Measurements from ENCODE around the gene ATF7. TPM values are rescaled to one million over a fixed set of nuclear protein-coding genes. Genes with fewer than 3 reads are reported as not detected.
"Not testable (repeated sequence)": the region's sequence is repeated elsewhere in the genome, so short reads cannot be mapped to it uniquely, and the experiment has no call there.

The ATF7 gene
- polyA plus RNA-seq, 3 donors, result 37.9 to 49.9 (median 47.4) TPM

DNA sequence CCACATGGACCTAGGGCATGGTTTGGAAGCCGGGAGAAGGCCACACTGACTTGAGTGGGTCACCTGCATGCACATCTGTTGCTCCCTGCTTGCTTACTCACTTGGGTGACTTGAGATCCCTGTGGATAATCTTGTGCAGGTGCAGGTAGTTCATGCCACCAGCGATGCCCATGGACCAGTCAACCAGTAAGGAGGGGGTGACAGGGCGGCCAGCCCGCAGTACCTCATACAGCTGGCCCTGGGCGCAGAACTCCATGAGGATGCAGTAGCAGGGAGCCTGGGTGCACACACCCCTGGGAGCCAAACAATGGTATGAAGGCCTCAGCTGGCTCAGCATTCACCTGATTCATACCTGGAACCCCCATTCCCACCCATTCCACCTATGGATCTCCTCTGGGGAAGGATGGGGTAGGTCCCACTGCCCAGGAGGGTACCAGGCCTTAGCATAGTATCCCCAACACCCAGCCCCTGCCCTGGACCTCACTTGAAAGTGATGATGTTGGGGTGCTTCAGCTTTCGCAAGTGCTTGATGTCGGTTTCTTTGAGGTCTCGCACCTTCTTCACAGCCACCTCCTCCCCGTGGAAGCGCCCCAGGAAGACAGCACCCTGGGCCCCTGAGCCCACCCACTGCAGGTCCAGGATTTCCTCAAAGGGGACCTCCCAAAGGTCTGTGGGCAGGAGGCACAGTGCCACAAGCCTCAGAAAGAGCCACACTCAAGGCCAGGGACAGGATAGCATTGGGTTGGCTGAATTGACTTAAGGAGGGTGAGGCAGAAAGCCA is 140.0 kb downstream of the ATF7 start:
- DNase-seq, result no peak

DNA sequence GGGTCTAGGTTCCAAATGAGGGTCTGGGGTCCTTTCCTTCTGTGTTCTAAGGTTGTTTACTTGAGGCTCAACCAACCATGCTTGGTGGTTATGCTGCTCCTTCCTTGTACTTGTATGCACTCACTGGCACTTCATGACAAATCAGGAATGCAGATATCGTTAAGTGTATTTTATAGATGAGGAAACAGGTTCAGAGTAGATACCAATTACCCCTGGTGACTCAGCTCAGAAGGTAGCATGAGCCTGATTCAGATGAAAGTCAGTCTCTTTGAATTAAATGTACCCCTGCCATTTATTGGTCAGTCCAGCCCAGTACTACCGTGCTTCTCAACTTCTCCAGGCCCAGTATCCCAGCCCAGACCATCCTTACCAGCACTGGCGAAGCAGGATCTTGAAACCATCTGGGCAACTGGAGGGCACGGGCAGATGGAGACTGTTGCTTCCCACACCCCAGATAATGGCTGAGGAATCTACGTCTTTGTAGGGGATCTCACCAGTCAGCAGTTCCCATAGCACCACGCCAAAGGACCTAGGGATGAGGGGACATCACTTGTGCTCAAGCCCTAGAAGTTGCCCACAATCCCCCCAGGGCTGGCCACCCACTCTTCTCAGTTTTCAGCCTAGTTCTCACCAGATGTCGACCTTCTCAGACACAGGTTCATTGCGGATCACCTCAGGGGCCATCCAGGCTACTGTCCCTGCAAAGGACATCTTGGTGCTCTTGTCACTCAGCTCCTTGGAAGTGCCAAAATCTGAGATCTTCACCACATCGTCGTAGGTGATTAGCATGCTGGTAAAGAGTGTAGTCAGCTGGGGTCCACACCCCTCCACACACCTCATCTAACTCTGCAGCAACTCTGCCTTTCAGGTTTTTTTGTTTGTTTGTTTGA is 141.3 kb downstream of the ATF7 start:
- no peak for DNase-seq

DNA sequence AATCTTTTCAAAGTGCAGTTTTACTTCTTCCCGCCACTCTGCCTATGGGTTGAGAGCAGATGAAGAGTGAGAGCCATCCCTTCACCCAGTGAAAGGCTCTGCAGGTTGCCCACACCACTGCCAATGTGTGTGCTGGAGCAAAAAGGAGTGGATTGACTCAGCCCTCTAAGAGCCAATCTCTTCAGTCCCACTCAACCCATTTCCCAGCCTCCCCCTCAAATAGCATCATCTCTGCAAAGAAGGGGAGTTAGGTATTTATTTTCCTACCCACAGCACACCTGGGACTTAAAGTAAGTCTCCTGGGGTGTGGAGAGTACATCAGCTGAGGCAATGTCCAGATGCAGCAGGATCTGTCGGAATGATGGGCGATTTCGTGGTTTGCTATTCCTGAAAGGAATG is 142.2 kb downstream of the ATF7 start:
- no peak for DNase-seq

DNA sequence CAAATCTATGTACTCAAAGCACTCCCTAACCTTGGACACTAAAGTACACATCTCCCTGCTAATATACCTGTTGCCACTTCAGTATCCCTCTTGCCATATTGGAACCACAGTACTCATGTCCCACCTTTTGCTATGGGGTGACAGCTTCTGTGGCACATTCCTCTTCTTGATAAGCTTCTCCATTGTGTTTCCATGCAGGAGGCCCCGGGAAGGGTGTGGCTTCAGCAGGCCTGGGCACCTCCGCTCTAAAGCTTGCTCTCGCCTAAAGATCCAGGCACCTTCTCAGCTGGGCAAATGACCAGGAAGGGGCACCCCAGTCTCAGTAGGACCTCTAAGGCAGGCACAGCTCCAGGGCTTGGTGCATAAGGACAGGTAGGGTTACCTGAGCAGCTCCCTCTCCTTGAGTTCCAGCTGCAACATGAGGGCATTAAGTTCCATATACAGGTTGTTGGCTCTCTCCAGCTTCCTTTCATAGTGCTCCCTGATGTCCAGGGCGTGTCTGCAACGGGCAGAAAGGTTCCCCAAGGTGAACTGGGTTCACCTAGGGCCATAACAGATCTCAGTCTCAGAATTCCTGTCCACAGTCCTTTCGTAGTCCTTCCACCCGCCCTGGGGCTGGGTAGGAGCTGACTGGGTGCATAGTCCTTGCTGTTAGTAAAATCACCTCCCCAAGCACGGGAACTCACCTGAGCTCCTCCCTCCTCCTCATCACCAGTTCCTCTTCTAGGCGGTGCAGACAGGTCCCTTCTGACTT is 142.8 kb downstream of the ATF7 start:
- no peak for DNase-seq

DNA sequence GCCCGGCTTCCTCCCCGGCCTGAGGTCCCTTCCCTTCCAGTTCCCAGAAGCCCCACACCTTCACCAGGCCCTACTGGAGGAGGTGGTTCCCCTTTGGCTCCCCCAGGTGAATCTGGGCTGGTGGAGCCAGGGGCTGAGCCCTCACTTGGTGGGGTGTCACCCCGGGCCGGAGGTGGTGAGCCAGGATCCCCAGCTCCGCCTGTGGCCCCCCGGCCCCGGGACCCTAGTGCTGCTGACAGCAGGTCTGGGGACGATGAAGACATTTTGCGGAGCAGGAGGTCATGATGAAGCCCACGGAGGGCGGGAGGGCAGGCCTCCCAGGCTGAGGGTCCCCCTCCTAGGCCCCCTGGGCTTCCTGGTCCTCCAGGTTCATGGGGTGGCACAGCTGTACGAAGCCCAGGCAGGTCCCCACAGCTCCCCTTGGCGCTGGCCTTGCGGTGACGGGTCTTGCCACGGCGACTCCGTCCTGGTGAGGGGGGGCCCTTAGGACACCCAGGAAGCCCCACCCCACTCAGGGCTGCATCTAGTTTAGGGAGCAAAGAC is 143.5 kb downstream of the ATF7 start:
- no peak for DNase-seq

DNA sequence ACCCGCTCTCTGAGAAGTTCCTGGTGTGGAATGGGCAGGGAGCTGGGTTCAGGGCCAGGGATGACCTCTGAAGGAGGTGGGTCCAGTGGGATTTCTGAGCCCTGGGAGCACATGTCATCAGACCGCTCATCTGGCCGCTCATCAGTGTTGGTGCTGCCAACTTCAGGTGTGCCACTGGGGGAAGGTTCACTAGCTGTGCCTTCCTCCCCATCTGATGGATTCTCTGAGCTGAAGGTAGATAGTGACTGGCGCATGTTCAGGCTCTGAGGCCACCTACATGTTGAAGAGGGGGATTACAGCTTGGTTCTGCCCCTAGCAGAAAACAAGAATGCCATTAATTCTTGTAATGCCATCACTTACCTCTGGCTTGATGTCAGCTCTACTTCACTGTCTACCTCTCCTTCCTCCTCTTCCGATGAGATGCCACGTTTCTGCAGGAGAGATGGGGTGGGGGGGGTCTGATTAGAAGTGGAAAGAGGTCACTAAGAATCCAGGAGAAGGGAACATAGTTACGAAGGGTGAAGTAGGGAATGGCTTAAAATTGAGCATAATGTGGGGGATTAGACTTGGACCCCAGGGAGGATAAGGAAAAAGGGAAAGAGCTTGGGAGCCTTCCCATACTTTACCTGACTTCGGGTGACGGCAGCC is 144.1 kb downstream of the ATF7 start:
- DNase-seq, result no peak

DNA sequence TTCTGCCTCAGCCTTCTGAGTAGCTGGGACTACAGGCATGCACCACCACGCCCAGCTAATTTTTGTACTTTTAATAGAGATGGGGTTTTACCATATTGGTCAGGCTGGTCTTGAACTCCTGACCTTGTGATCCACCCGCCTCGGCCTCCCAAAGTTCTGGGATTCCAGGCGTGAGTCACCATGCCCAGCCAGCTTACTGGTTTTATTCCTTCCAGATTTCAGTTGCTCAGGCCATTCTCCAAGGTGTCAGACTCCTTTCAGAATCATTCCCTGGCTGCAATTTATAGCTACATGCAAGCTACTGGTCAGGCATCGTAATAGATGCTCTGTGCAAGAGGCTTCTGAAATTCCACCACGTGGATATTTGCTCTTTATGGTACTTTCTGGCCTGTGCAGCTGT is 144.7 kb downstream of the ATF7 start:
- DNase-seq, result not testable (repeated sequence)

DNA sequence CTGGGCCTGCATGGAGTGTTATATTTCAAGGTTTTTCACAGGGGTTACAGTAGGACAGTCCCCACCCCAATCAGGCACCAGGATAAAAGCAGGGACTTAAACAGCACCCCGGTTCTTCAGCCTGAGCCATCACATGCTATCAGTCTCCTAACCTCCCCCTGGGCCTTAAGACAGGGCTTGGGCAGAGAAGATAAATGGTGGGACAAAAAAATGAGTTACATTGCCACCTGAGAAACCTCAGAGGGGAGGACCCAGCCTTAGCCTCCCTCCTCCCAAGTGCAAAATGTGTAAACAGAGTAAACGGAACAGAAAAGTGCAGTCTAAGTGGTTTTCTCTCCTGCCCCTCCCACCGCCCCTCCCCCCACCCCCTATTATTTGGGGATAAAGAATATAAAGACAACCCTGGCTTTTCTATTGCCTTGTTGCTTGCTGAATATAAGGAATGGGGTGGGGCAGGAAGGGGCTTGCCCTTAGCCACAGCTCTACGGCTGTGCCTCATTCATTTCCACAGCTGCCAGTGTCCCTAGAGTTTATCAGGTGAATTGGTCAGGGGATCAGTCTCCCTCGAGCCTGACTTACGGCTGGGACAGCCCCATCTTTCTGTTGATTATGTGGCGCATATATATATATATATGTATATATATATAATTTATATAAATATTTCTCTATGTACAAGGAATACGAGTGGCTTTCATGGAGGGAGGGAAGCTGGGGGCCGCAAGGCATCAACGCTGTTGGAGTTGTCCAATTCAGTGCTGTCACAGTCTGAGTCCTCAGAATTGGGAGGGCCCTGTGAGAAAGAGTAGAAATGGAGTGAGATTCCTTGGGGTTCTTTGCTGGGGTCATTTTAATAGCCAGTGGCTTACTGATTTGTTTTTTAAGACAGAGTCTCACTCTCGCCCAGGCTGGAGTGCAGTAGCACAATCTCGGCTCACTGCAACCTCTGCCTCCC is 145.4 kb downstream of the ATF7 start:
- no peak for DNase-seq

DNA sequence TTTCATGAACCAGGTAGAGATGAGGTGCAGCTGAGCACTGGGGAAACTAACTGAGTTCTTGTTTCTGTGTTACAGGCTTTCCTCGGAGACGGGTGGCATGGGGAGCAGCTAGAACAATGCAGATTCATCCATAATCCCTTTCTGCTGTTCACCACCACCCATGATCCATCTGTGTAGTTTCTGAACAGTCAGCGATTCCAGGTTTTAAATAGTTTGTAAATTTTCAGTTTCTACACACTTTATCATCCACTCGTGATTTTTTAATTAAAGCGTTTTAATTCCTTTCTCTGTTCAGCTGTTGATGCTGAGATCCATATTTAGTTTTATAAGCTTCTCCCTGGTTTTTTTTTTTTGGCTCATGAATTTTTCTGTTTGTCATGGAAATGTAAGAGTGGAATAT is 146.9 kb downstream of the ATF7 start:
- DNase-seq, result no peak

DNA sequence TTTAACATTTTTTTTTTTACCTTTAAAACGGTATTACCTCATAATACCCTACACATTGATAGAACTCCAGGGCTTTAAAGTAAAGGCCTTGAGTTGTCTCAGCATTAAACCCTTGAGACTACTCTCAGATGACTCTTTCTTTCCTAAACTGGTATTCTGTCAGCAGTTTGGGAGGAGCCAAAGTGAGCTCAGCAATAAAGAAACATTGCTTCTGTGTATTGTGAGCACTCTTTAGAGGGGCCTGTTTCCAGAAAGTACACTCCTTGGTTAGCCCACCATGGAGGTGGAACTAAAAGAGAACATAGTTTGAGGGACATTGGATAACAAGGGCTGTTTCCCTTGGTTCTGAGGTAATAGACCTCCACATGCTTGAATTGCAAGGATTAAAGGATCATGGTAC is 147.3 kb downstream of the ATF7 start:
- DNase-seq, result no peak

DNA sequence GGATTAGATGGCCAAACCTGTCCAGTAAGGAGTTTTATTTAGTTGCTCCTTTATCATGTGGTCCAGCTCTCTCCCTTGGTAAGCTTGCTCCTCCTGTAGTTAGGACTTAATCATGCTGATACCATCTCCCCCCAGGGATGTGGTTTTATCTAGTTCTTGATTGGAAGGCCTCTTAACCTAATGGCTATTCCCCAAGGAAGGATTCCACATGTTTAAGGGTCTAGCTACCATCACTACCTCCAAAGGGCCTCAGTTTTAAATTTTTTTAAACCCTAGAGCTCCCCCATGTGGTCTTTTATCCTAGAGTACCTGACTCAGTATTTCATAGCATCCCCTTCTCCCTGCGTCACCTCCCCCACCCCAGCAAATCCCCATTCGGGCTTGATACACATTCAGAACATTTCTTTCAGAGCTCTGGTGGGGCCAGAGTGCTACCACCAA is 149.4 kb downstream of the ATF7 start:
- no peak for DNase-seq

DNA sequence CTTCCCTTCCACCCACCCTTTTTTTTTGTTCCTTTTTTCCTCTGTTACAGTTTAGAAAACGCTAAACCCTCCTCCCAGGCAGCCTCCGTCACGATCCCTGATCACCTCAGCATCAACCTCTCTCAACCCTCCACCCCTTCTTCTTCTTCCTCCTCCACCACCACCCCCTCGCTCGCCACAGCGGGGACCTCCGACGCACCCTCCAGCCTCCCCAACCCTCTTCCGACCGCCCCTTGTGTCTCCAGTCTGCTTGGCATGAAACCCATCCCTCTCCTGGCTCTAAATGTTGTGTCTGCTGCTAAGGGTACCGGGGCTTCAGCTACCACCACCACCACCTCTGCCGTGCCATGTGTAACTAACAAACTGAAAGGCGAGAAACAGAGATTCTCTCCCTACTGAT is 151.4 kb downstream of the ATF7 start:
- DNase-seq, result no peak

DNA sequence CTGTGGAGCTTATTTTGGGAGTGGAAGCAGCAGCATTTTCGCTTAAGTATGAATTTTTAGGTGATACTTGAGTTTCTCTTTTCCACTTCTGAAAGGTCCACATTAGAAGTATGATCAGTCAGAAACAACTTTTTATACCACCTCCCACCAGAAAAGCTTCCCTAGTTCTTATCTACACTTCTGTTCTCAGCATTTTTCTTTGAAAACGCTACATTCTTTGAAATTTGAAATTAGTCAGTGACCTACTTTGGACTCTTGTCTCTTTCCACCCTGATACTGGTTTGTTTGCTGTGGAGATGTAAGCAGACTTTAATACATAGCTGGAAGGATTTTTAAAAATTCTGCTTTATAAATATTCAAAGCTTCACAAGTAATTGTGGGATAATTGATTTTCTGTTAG is 152.1 kb downstream of the ATF7 start:
- DNase-seq, result no peak

DNA sequence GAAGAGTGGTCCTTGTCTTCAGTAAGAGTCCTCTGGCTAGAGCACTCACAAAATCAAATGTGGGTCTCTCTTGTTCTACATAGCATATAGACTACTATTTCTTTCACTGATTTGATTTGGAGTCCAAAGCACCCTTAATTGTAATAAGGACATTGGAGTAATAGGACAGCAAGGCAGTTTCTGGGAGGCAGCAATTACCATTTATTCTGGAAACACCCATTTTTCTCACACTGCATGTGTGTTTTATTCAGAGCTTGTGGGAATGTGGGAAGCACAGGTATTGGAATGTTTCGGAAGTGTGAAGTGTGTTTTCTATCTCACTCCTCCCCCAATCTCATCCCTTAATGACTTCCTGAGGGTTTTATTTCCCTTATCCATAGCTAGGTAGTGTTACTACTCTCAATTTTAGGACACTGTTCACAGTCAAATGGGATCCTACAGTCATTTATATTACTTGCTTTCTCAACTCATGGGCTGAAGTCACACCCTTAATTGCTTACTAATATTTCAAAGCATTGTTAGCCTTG is 154.1 kb downstream of the ATF7 start:
- no peak for DNase-seq

DNA sequence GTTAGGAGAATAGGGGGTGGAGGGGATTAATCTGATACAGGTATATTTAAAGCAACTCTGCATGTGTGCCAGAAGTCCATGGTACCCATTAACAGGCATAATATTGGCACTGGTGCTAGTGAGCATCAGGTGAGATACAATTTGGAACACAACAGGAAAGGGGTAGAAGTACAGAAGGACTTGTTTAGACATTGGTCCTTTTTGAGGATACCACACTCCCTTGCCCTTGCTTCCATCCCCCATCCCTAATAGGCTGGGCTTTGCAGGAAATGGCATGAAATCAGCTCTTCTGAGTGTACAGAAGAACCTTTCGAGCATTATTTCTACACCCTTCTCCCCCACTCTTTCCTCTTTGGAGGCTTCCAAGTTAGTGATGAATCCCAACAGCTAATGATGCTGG is 157.9 kb downstream of the ATF7 start:
- no peak for DNase-seq

DNA sequence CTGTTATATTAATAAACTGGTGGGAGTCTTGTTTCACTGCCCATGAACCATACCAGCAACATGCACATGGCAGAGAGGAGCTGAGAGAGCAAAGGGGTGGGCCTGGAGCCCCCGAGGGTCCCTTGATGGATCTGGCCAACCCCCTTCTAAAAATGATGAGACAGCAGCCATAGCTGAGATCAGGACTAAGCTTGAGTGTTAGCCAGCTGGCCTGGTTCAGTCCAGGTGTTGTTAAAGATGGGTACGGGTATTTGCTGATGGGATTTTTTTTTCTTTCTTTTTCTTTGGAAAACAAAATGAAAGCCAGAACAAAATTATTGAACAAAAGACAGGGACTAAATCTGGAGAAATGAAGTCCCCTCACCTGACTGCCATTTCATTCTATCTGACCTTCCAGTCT is 158.3 kb downstream of the ATF7 start:
- no peak for DNase-seq

DNA sequence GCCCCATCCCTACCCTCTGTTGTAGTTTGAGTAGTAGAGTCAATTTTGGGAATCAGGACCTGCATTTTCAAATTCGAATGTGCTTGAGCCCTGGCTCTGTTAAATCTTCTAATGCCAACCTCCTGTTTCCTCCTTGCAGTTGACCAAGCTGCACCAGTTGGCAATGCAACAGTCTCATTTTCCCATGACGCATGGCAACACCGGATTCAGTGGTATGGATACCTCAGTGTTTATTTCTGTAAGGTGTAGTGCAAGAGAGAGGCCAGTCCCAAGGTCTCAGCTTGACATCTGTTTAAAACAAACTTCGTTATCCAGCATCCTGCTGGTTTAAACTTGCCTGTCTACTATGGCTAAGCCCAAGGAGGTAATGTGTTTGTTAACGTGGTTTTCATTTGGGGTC is 159.1 kb downstream of the ATF7 start:
- DNase-seq, result no peak

DNA sequence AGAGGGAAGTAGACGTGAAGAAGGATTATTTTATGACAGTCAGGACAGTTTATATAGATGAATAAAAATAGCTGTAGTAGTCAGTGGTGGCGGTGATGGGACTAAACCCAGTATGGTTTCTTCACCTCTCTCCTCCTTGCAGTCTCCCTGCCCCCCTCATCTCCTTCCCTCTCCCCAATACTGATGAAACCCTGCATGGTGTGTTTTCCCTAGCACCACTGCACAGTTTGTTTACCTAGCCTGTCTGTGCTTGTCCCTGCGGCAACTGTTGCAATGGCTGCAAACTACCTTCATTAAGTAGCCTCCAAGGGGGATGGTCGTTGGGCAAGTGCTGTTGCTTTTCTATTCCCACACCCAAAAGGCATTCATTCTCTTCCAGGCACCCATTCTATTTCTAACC is 159.5 kb downstream of the ATF7 start:
- no peak for DNase-seq

DNA sequence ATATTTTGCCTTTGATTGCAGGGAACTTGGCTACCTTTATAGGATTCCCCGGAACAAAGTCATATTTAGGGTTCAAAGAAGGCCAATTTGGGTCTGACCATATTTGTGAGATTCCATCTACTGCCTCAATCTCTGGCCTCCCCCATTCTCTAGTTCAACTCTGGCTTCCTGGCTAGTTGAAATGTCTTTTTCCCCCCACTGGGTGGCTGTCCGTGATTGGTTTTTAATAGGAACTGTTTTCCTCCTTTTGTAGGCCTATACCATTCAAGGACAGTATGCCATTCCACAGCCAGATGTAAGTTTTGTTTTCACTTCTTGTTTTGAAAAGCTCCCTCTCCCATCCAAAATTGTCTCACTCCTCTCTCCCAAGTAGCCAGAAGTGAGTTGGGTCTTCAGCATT is 160.5 kb downstream of the ATF7 start:
- no peak for DNase-seq

Measured in renal pelvis (tissue), 4 donors.